Activated CD4-positive, alpha-beta T cell treated with anti-CD3 and anti-CD28 coated beads, Interleukin-2, amount 50 U/mL, for 16 hours (primary cell): Measurements from ENCODE around the gene MAP2K1.
A peak's percentile ranks its signal among the peaks of the same experiment; 100 is the strongest.
"Not testable (repeated sequence)": the region's sequence is repeated elsewhere in the genome, so short reads cannot be mapped to it uniquely, and the experiment has no call there.

ENCODE experiments used
- DNase-seq: peaks from one replicate; pipeline ENCODE4 v3.0.0-alpha.2; 2020

Gene MAP2K1

DNA sequence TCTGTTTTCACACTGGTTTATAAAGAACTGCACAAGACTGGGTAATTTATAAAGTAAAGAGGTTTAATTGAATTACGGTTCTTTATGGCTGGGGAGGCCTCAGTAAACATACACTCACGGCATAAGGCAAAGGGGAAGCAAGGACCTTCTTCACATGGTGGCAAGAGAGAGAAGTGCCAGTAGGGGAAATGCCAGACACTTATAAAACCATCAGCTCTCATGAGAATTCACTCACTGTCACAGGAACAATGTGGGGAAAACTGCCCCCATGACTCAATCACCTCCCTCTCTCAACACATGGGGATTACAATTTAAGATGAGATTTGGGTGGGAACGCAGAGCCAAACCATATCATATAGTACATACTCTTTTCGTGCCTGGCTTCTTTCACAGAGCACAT, 42.4 kb downstream of the MAP2K1 start:
- DNase-seq, result no peak

GRCh38 chr15:66429546-66429945, 42.8 kb downstream of the MAP2K1 start:
- no peak for DNase-seq

DNA sequence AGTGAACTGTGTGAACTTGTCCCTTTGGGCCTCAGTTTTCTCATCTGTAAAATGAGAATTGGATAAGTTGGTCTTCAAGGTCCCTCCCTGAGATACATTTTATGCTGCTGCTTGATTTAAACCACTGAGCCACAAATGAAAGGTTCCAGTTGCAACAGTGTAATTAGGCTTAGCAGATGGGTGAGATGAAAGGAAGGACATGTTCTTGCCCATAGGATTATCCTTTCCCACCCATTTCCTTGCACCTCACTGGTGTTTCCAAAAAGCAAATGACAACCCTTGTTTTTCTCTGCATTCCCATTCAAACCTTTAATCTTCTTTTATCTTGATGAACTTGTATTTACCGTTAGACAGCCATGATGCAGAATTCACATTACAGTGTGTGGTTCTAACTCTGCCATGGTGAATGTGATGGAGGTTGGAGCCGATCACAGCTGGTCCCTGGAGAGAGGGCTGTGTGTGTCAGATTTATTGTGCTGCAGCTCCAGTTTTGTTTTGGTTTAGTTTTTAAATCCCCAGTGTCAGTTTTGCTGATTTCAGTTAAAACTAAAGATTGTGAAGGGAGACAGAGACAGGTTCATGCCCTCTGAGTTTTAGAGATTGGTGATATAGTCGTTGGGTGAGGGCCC, 44.0 kb downstream of the MAP2K1 start:
- no peak for DNase-seq

DNA sequence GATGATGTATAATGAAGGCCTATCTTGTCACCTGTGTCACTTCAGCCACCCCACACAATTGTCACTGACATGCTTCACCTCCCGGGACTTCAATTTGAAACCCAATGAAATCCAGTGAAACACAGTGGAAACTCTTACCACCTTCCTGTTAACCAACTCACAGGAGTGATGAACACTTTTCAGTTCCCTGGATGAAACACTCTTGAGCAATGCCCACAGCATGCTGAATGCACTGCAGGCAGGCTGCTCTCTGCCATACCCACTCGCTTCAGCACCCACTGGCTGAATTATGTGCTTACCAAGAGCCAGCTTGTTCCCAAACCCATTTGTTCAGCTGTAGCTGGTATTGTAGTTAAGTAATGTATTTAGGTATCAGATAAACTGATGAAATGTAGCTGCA, 47.0 kb downstream of the MAP2K1 start:
- DNase-seq, result no peak

- no peak for DNase-seq
Measured at GRCh38 chr15:66440501-66440900, 53.8 kb downstream of the MAP2K1 start.

DNA sequence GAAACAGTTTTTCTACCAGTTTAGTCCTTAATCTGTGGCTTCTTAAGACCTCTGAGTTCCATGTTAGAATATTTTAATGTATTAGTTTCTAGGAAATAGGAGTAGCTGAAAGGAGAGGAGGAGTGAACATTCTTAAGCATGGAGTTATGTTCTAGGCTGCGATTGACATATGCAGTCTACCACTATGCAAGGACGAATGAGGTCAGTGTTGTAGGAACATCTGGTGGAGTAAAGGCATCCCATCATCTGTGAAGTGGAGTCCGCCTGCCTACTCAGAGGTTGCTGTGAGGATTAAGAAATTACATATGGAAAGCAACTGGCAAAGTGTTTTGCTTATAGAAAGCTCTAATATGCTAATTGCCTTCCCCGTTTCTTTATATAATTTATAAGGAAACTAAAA, 65.7 kb downstream of the MAP2K1 start:
- no peak for DNase-seq

GRCh38 chr15:66452971-66453580, 66.4 kb downstream of the MAP2K1 start:
- no peak for DNase-seq

DNA sequence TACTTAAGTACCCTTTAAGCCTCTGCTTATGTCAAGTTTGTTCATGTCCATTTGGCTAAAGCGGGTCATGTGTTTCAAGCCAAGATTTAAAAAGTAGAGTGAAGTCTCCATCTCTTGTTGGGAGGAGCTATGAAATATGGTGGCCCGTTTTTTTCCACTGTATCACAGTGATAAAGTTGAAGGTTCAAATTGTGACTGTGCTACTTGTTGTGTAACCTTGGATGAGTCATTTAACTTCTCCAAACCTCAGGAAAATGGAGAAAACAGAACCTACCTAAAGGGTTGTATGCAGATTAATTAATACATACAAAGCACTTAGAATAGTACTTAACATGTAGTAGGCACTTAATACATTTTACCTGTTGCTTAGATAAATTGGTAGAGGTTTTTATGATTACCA, 67.4 kb downstream of the MAP2K1 start:
- DNase-seq, result no peak

- peak; percentile 26 for DNase-seq
Measured at GRCh38 chr15:66456211-66456610, 69.5 kb downstream of the MAP2K1 start.

DNA sequence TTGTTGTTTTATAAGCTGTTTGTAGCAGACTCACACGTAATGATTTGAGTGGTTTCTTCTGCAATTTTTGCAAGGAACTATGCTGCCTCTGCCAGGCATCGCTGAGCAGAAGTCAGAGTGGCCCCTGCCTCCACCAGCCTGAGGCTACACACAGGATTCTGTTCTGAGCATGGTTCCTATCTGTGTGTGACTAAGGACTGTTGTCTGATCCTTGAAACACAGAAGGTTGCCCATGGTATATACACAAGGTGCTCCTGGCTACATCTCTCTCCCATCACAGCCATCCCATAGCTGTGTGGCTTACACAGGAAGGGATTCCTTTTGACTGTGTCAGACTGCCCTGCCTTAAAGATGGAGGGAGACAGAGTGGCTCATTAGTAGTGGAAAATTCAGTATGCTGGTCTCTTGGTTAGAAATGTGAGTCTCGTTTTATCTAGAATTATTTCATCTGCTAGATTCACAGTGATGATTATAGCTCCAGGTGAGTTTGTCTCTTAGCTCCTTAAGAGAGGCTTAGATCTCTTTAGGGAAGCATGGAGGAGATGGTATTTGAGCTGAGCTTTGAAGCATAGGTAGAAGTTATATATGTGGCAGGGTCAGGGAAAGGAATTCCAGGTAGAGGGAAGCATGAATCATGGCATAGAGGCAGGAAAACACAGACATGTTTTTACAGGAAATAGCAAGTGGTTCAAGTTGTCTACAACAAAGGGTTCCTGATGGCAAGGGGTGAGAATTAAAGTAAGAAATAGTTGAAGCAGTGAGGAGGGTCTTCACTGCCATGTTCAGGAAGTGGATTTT, 73.3 kb downstream of the MAP2K1 start:
- no peak for DNase-seq

DNA sequence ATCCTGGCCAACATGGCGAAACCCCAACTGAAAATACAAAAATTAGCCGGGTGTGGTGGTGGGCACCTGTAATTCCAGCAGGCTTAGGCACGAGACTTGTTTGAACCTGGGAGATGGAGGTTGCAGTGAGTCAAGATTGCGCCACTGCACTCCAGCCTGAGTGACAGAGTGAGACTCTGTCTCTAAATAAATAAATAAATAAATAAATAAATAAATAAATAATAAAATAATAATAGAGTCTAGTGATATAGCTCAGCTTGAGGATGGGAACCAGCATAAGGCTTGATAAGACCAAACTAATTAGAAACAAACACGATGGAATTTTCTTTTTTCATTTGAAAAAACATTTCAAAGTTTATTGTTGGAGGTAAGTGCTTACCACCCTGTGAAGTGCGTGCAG, 74.6 kb downstream of the MAP2K1 start:
- DNase-seq, result not testable (repeated sequence)

DNA sequence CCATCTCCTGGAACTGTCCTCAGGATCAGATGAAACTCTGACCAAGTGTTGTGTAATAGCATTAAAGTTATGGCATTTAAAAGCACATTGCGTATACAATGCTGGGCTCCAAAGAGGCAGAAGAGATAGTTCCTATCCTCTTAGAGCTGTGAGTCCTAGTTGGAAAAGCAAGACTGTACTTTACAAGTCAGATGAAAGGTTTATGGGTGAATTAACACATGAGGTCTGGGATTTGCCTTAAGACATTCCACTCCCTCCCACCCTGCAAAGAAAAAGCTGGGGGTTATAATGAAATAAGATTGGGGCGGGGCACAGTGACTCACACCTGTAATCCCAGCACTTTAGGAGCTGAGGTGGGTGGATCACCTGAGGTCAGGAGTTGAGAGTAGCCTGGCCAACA, 75.2 kb downstream of the MAP2K1 start:
- DNase-seq, result no peak

DNA sequence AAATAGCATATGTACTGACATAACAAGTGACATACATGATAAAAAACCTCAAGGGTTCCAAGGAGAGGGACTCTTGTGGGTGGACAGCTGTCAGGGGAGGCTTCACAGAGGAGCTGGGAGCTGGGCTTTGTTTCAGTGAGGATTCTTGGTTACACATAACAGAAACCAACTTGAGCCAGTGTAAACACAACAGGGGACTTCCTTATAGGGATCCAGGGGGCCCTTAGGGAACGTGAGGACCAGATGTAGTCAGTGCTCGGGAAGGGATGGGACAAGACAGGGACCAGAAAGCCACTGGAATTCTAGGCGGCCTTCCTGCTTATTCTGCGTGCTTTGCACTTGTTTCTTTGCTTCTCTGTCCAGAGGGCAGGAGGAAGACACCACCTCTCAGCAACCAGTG, 75.9 kb downstream of the MAP2K1 start:
- DNase-seq, result no peak

DNA sequence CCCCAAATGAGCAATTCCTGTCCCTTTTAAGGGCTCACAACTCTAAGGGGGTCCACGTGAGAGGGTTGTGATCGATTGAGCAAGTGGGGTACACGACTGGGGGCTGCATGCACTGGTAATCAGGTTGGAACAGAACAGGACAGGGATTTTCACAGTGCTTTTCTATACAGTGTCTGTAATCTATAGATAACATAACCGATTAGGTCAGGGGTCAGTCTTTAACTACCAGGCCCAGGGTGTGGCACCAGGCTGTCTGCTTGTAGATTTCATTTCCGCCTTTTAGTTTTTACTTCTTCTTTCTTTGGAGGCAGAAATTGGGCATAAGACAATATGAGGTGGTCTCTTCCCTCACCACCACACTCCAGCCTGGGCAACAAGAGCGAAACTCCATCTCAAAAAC, 78.6 kb downstream of the MAP2K1 start:
- not testable (repeated sequence) for DNase-seq

- DNase-seq, result not testable (repeated sequence)
Measured at GRCh38 chr15:66467162-66468040, 80.7 kb downstream of the MAP2K1 start.

GRCh38 chr15:66470825-66471224, 84.1 kb downstream of the MAP2K1 start:
- DNase-seq, result not testable (repeated sequence)

- peak; percentile 55 for DNase-seq
Measured at GRCh38 chr15:66472176-66472999, 85.7 kb downstream of the MAP2K1 start.

- DNase-seq, result no peak
Measured at GRCh38 chr15:66474135-66474534, 87.4 kb downstream of the MAP2K1 start.

DNA sequence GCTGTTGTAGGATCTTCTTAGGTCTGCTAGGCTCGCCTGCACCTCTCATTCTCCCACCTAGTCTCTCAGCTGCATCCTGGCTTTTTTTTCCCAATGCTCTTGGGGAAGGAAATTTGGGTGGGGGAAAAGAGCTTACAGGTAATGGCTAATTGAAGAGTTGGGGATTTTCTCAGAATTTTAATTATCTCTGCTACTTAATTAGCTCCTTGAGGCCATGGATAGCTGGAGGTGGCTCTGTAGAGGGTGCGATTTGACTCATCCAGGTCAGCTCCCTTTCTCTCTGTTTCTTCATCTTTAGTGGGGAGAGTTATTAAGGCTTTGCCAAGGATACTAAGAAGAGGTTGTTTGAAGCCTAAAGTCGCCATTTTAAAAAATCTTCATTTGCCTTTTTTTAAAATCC, 88.3 kb downstream of the MAP2K1 start:
- no peak for DNase-seq

DNA sequence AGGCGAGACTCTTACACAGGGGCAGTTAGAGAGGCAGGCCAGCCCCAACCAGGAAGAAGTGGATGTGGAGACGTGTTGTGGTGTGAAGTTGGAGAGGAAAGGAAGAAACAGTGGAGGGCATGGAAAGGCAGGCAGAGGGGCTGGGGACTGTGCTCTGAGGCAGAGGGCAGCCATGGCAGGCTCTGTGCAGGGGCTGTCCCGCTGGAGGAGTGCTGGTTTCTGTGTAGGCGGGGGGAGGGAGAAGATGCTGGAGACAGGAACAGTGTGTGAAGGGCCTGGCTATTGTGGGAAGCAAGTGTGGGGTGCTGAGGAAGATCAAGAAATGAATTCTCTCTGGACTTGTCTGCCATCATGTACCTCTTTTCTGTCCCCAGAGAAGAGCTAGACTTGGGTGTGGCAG, 89.8 kb downstream of the MAP2K1 start:
- no peak for DNase-seq

DNA sequence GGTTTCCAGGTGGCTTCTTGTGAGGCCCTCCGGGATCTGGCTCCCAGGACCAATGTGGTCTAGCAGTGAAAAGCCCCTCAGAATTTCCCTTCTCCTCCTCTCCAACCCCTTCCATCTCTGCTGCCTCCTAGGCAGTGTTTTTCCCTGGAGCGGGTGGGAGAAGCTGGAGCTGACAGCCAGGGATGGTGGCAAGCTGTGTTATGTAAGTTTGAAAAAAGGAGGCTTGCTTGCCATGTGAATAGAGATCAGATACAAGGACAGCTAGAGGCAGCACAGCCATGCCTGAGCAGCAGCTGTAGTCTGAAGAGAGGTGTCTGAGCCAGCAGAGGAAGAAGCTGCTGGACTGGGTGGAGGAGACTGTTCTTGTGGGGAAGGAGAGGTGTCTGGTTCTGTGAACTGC, 90.3 kb downstream of the MAP2K1 start:
- no peak for DNase-seq

DNA sequence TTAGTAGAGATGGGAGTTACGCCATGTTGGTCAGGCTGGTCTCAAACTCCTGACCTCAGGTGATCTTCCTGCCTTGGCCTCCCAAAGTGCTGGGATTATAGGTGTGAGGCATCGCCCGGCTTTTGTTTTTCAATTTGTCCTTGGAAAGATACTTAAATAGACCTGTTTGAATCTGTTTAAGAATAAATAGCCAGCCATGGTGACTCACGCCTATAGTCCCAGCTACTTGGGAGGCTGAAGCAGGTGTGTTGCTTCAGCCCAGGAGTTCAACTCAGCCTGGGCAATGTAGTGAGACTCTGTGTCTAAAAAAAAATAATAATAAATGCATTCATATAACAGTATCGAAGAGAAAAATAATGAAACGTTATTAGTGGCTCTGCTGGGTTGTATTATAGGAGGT, 93.6 kb downstream of the MAP2K1 start:
- DNase-seq, result no peak
